Smooth muscle cell (in vitro differentiated cells): ENCODE data around the gene ARL11. TPM values are rescaled to one million over a fixed set of nuclear protein-coding genes. Genes with fewer than 3 reads are reported as not detected.

Experiments used
- DNase-seq: peaks from one replicate; lab custom pipeline; 2025; ENCODE audit not compliant: unreplicated experiment; lab: John Stamatoyannopoulos, UW
- H2AFZ ChIP-seq: fragments of 200-600 bp; sonication (generic); 2 replicates; pipeline ENCODE4 v1.6.0; 2016; ENCODE audit warnings: antibody characterized with exemption, low read depth, mild to moderate bottlenecking
- H3F3A ChIP-seq: fragments of 200-600 bp; sonication (generic); 2 replicates; pipeline ENCODE4 v1.6.0; 2017; ENCODE audit warnings: antibody characterized with exemption, low read depth
- H3K27ac ChIP-seq: fragments of 200-600 bp; sonication (generic); 2 replicates; pipeline ENCODE4 v1.5.1; 2016; ENCODE audit warnings: low read depth, mild to moderate bottlenecking
- H3K27me3 ChIP-seq: fragments of 200-600 bp; sonication (generic); 2 replicates; pipeline ENCODE4 v1.6.1; 2016; ENCODE audit warnings: low read depth, mild to moderate bottlenecking
- H3K36me3 ChIP-seq: fragments of 200-600 bp; sonication (generic); 2 replicates; pipeline ENCODE4 v1.5.1; 2016; ENCODE audit warnings: low read depth
- H3K4me1 ChIP-seq: fragments of 200-600 bp; sonication (generic); 2 replicates; pipeline ENCODE4 v1.5.1; 2016; ENCODE audit warnings: low read depth
- H3K4me2 ChIP-seq: fragments of 200-600 bp; sonication (generic); 2 replicates; pipeline ENCODE4 v1.6.0; 2016; ENCODE audit warnings: mild to moderate bottlenecking
- H3K4me3 ChIP-seq: fragments of 200-600 bp; sonication (generic); 2 replicates; pipeline ENCODE4 v1.5.1; 2016; ENCODE audit warnings: mild to moderate bottlenecking
- H3K79me2 ChIP-seq: fragments of 200-600 bp; sonication (generic); 2 replicates; pipeline ENCODE4 v1.6.0; 2016; ENCODE audit warnings: low read depth, mild to moderate bottlenecking
- H3K9ac ChIP-seq: fragments of 200-600 bp; sonication (generic); 2 replicates; pipeline ENCODE4 v1.6.0; 2016; ENCODE audit warnings: low read depth
- H3K9me3 ChIP-seq: fragments of 200-600 bp; sonication (generic); replicated peaks from 2 replicates; pipeline ENCODE4 v1.5.1; 2016; ENCODE audit warnings: low read depth
- H4K20me1 ChIP-seq: fragments of 200-600 bp; sonication (generic); 2 replicates; pipeline ENCODE4 v1.6.0; 2016; ENCODE audit warnings: low read depth
- CTCF ChIP-seq: fragments of 200-600 bp; sonication (generic); IDR thresholded peaks from 2 replicates; pipeline ENCODE4 v1.5.1; 2017; ENCODE audit warnings: borderline replicate concordance, mild to moderate bottlenecking, antibody characterized with exemption; ENCODE audit not compliant: insufficient read depth, poor library complexity, severe bottlenecking
- WGBS: methylation state at CpG from one replicate; pipeline ENCODE4 v1.1.7; 2016; ENCODE audit warnings: low lambda C conversion rate; 5-methylcytosine and 5-hydroxymethylcytosine counted together
- polyA plus RNA-seq: library from polyadenylated mRNA; unstranded; fragments of >200 nt; fragmentation: Nextera tagmentation; extraction: Ambion mirVana; gene quantifications from 2 replicates; pipeline ENCODE4 v1.2.1, GENCODE V29; 2016
- total RNA-seq: library from RNA; depleted of rRNA; stranded (reverse); fragments of >200 nt; gene quantifications from 2 replicates; pipeline ENCODE4 v1.2.3, GENCODE V29; 2014

ARL11 gene
- total and polyA plus RNA-seq, 2 experiments from 2014 or later, result not detected

- H3K27ac ChIP-seq, result no peak overlapping the region
- H3K4me2 ChIP-seq, result no peak overlapping the region
- no peaks in the 10 kb centered on the region for H3K27me3 ChIP-seq
- H4K20me1 ChIP-seq, result no peaks in the 10 kb centered on the region
- H3K4me1 ChIP-seq, result peaks cover 12% of the 10 kb centered on the region
- no peaks in the 10 kb centered on the region for H3K79me2 ChIP-seq
- H3K9me3 ChIP-seq, result no peaks in the 10 kb centered on the region
- no peaks in the 10 kb centered on the region for H3K36me3 ChIP-seq
- DNase-seq, result no peak
- no peak overlapping the region for H3K9ac ChIP-seq
- no peak overlapping the region for H2AFZ ChIP-seq
- H3K4me3 ChIP-seq, result no peak overlapping the region
- WGBS, result 66% methylated on average over 12 of the region's 16 CpGs
- no peaks in the 10 kb centered on the region for H3F3A ChIP-seq
- TF ChIP-seq CTCF, result peak; percentile 36
These were observed 24.3 kb downstream of the ARL11 start for GRCh38 chr13:49652355-49653305.

- Histone ChIP-seq H3K4me1 (peaks cover 12% of the 10 kb centered on the region), H4K20me1 (no peaks in the 10 kb centered on the region), H2AFZ (no peak overlapping the region), H3K9me3 (no peaks in the 10 kb centered on the region), H3K79me2 (no peaks in the 10 kb centered on the region), H3K27ac (no peak overlapping the region), H3K4me3 (no peak overlapping the region), H3K36me3 (no peaks in the 10 kb centered on the region), H3F3A (no peaks in the 10 kb centered on the region), H3K9ac (no peak overlapping the region), H3K4me2 (no peak overlapping the region), H3K27me3 (no peaks in the 10 kb centered on the region)
- no peak for TF ChIP-seq CTCF
- no peak for DNase-seq
These were observed 25.2 kb downstream of the ARL11 start for GRCh38 chr13:49653478-49653877.

GRCh38 chr13:49654011-49654410 lies 25.7 kb downstream of the ARL11 start:
- DNase-seq, result no peak
- Histone ChIP-seq H2AFZ (no peak overlapping the region), H3K4me1 (peaks cover 12% of the 10 kb centered on the region), H4K20me1 (no peaks in the 10 kb centered on the region), H3K9me3 (no peaks in the 10 kb centered on the region), H3K9ac (no peak overlapping the region), H3F3A (no peaks in the 10 kb centered on the region), H3K36me3 (no peaks in the 10 kb centered on the region), H3K27ac (no peak overlapping the region), H3K4me3 (no peak overlapping the region), H3K4me2 (no peak overlapping the region), H3K27me3 (no peaks in the 10 kb centered on the region), H3K79me2 (no peaks in the 10 kb centered on the region)
- TF ChIP-seq CTCF, result no peak
- 87% methylated on average over 3 of the region's 3 CpGs for WGBS

GRCh38 chr13:49655906-49656305 lies 27.6 kb downstream of the ARL11 start:
- no peak overlapping the region for H3K4me3 ChIP-seq
- no peak overlapping the region for H3K9ac ChIP-seq
- no peak for TF ChIP-seq CTCF
- H3F3A ChIP-seq, result no peaks in the 10 kb centered on the region
- no peaks in the 10 kb centered on the region for H3K9me3 ChIP-seq
- H3K4me1 ChIP-seq, result peaks cover 12% of the 10 kb centered on the region
- no peaks in the 10 kb centered on the region for H3K36me3 ChIP-seq
- no peaks in the 10 kb centered on the region for H3K27me3 ChIP-seq
- H4K20me1 ChIP-seq, result no peaks in the 10 kb centered on the region
- no peaks in the 10 kb centered on the region for H3K79me2 ChIP-seq
- no peak overlapping the region for H3K4me2 ChIP-seq
- no peak for DNase-seq
- H2AFZ ChIP-seq, result no peak overlapping the region
- H3K27ac ChIP-seq, result no peak overlapping the region
- WGBS, result 62% methylated on average over 3 of the region's 3 CpGs
